SK-N-MC (cell line): ENCODE measurements around the gene RALY.

ENCODE experiments used
- EZH2 ChIP-seq: fragments of 200-600 bp; sonication (generic); IDR thresholded peaks from one replicate; pipeline ENCODE4 v1.6.1; 2017; ENCODE audit warnings: antibody characterized with exemption
- POLR2AphosphoS5 ChIP-seq: IDR thresholded peaks from 2 replicates; pipeline ENCODE4 v1.6.1; 2012; ENCODE audit warnings: mild to moderate bottlenecking, low read depth, low read length, borderline replicate concordance

- TF ChIP-seq POLR2AphosphoS5 (no peak), EZH2 (no peak)
Measured at GRCh38 chr20:34072076-34072475, 78.4 kb downstream of the RALY start.
